ENCODE data around the gene CDV3. TPM values are rescaled to one million over a fixed set of nuclear protein-coding genes. Genes with fewer than 3 reads are reported as not detected.

Gene CDV3
- total and polyA plus RNA-seq, 10 of the 15 experiments (the other 5 are each of a cell fraction or from before 2014, with no cell fraction given) = 42.3 to 466 (median 136) TPM

- H3K79me2 ChIP-seq (ENCODE audit: control insufficient read depth, insufficient read depth, low read length) = no peaks in the 10 kb centered on the region
- ChIA-PET CTCF (no interaction called here), RAD21 (ENCODE audit: unreplicated experiment) (no interaction called here), SMC1A (ENCODE audit: uncharacterized antibody, unreplicated experiment) (interaction anchor here (1.2 to 1.4 kb wide), 2 partner anchors 8 to 21 kb away, joined by 4 to 5 read pairs; no protein-coding TSS in a partner anchor), POLR2A (no interaction called here)
- no peak for ATAC-seq
- H3K4me3 ChIP-seq = no peak overlapping the region
- H2AFZ ChIP-seq (ENCODE audit: control insufficient read depth, low read depth, low read length) = no peak overlapping the region
- no peak overlapping the region for H3K27ac ChIP-seq (ENCODE audit: control insufficient read depth, insufficient read depth)
- H3K36me3 ChIP-seq (ENCODE audit: control insufficient read depth in 2 of 2, insufficient read depth in 2 of 2, low read length in 1 of 2) = peaks cover 0 to 8% of the 10 kb centered on the region in 2 experiments; a peak in 2 of 4 replicates
- no peak overlapping the region for H3K9ac ChIP-seq (ENCODE audit: control insufficient read depth, insufficient read depth, low read length)
- DNase-seq (ENCODE audit: low read depth, low spot score) = no peak
- intact Hi-C loops (cut with micrococcal nuclease; ENCODE audit: unreplicated experiment) (no loop called here), in situ Hi-C loops (cut with MboI) (no loop called here)
- no peak for FAIRE-seq
- no peak overlapping the region for H3K4me2 ChIP-seq (ENCODE audit: control insufficient read depth, insufficient read depth)
- no peaks in the 10 kb centered on the region for H3K9me3 ChIP-seq (replicated peaks; ENCODE audit: control insufficient read depth, insufficient read depth, low read length)
- H3K27me3 ChIP-seq (replicated peaks in 1 of 2; ENCODE audit: control insufficient read depth in 2 of 2, insufficient read depth in 2 of 2, low read length in 1 of 2) = no peaks in the 10 kb centered on the region
- WGBS (ENCODE audit: insufficient coverage, insufficient replicate concordance, low lambda C conversion rate, missing lambda C conversion rate) = 99% methylated on average over 3 of the region's 3 CpGs
- no peaks in the 10 kb centered on the region; the same call in 1 of the 2 replicates for H3K4me1 ChIP-seq (ENCODE audit: control insufficient read depth, insufficient read depth, low read length)
- BruUV-seq (replicated peaks) = no TSS peak
- H4K20me1 ChIP-seq (ENCODE audit: control insufficient read depth, insufficient read depth) = no peaks in the 10 kb centered on the region
- TF ChIP-seq NFXL1 (IDR thresholded peaks at IDR 0.05; ENCODE audit: borderline replicate concordance) = no peak
These were observed 24.9 kb downstream of the CDV3 start for GRCh38 chr3:133598405-133598804.

DNA sequence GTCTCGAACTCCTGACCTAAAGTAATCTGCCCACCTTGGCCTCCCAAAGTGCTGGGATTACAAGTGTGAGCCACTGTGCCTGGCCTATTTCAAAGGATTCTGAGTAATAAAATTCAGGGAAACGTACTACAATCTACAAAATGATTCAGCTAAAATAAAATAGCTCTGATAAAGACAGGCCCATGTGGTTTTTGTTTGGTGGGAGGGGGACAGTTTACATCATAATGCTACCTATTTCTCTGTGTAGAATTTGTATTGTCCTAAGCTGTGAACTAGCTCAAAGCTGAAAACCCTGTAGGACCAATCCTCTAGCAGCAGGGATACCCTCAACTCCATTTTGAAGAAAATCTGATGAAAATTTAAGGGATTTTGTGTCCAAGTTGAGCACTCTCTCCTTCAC is 25.8 kb downstream of the CDV3 start:
- H3K79me2 ChIP-seq (ENCODE audit: control insufficient read depth, insufficient read depth, low read length) = no peaks in the 10 kb centered on the region
- H3K36me3 ChIP-seq (ENCODE audit: control insufficient read depth in 2 of 2, insufficient read depth in 2 of 2, low read length in 1 of 2) = peaks cover 0 to 8% of the 10 kb centered on the region in 2 experiments; a peak in 2 of 4 replicates
- no TSS peak for BruUV-seq (replicated peaks)
- ChIA-PET RAD21 (ENCODE audit: unreplicated experiment) (no interaction called here), CTCF (interaction anchor here (1.1 kb wide), 1 partner anchor 9 kb away, joined by 4 read pairs; no protein-coding TSS in a partner anchor), POLR2A (interaction anchor here (0.7 kb wide), 2 partner anchors 9 to 57 kb away, joined by 4 read pairs; no protein-coding TSS in a partner anchor), SMC1A (ENCODE audit: uncharacterized antibody, unreplicated experiment) (interaction anchor here (1.1 to 2.3 kb wide), 3 partner anchors 8 to 23 kb away, joined by 3 to 5 read pairs (median 3); no protein-coding TSS in a partner anchor)
- H3K4me2 ChIP-seq (ENCODE audit: control insufficient read depth, insufficient read depth) = no peak overlapping the region
- no peak overlapping the region for H3K4me3 ChIP-seq
- no peak for DNase-seq (ENCODE audit: low read depth, low spot score)
- H3K9me3 ChIP-seq (replicated peaks; ENCODE audit: control insufficient read depth, insufficient read depth, low read length) = no peaks in the 10 kb centered on the region
- in situ Hi-C loops (cut with MboI) (no loop called here), intact Hi-C loops (cut with micrococcal nuclease; ENCODE audit: unreplicated experiment) (no loop called here)
- no peaks in the 10 kb centered on the region for H4K20me1 ChIP-seq (ENCODE audit: control insufficient read depth, insufficient read depth)
- no peak overlapping the region for H3K9ac ChIP-seq (ENCODE audit: control insufficient read depth, insufficient read depth, low read length)
- TF ChIP-seq ZBTB4 (CRISPR knock-in tag; IDR thresholded peaks at IDR 0.05) = no peak
- TF ChIP-seq ZZZ3 (IDR thresholded peaks at IDR 0.05; ENCODE audit: control insufficient read depth, insufficient read length, low read depth) = no peak
- TF ChIP-seq EZH2 (IDR thresholded peaks at IDR 0.05; ENCODE audit: borderline replicate concordance, control insufficient read depth, low read depth, low read length) = no peak
- no peak for TF ChIP-seq SUZ12 (IDR thresholded peaks at IDR 0.05; ENCODE audit: unreplicated experiment)
- no peak for TF ChIP-seq PAX5 (IDR thresholded peaks at IDR 0.05; ENCODE audit: borderline replicate concordance, low read depth, low read length)
- no peak for TF ChIP-seq ZBTB40 (IDR thresholded peaks at IDR 0.05; ENCODE audit: borderline replicate concordance)
- no peak for TF ChIP-seq NFXL1 (IDR thresholded peaks at IDR 0.05; ENCODE audit: borderline replicate concordance)
- 71% methylated on average over 2 of the region's 2 CpGs for WGBS (ENCODE audit: insufficient coverage, insufficient replicate concordance, low lambda C conversion rate, missing lambda C conversion rate)
- no peaks in the 10 kb centered on the region for H3K27me3 ChIP-seq (replicated peaks in 1 of 2; ENCODE audit: control insufficient read depth in 2 of 2, insufficient read depth in 2 of 2, low read length in 1 of 2)
- no peak overlapping the region for H3K27ac ChIP-seq (ENCODE audit: control insufficient read depth, insufficient read depth)
- no peak for FAIRE-seq
- no peak overlapping the region for H2AFZ ChIP-seq (ENCODE audit: control insufficient read depth, low read depth, low read length)
- ATAC-seq = no peak
- no peaks in the 10 kb centered on the region for H3K4me1 ChIP-seq (ENCODE audit: control insufficient read depth, insufficient read depth, low read length)

Measured in GM12878 (cell line).